NT2/D1 (cell line): ENCODE data around the gene HS3ST3B1.

Experiments used
- SUZ12 ChIP-seq: IDR thresholded peaks from 2 replicates; pipeline ENCODE4 v1.6.1; 2011; ENCODE audit not compliant: insufficient read length, insufficient read depth; ENCODE audit errors: extremely low read depth
- YY1 ChIP-seq: IDR thresholded peaks from 2 replicates; pipeline ENCODE4 v1.6.1; 2011; ENCODE audit not compliant: insufficient read length, insufficient read depth
- ZNF274 ChIP-seq: IDR thresholded peaks from 2 replicates; pipeline ENCODE4 v1.6.1; 2011; ENCODE audit warnings: mild to moderate bottlenecking, low read depth, low read length

GRCh38 chr17:14276535-14277250 is 24.2 kb upstream of the HS3ST3B1 start:
- no peak for TF ChIP-seq YY1
- TF ChIP-seq SUZ12 = no peak
- no peak for TF ChIP-seq ZNF274
